Endothelial cell (in vitro differentiated cells): ENCODE results near the gene XAGE2. TPM values are rescaled to one million over a fixed set of nuclear protein-coding genes. Genes with fewer than 3 reads are reported as not detected.

Experiments
- DNase-seq: peaks from one replicate; pipeline ENCODE4 v3.0.0; 2021; ENCODE audit warnings: low spot score
- H3K27ac Mint-ChIP-seq: one replicate; pipeline ENCODE4 v1.8.0; 2021; ENCODE audit warnings: mixed read lengths, inconsistent platforms; ENCODE audit not compliant: unreplicated experiment
- H3K27me3 Mint-ChIP-seq: one replicate; pipeline ENCODE4 v1.8.0; 2021; ENCODE audit warnings: mild to moderate bottlenecking, moderate library complexity, mixed read lengths, inconsistent platforms; ENCODE audit not compliant: unreplicated experiment
- H3K36me3 Mint-ChIP-seq: one replicate; pipeline ENCODE4 v1.8.0; 2021; ENCODE audit warnings: mild to moderate bottlenecking, low read depth, mixed read lengths, inconsistent platforms; ENCODE audit not compliant: unreplicated experiment
- H3K4me1 Mint-ChIP-seq: one replicate; pipeline ENCODE4 v1.8.0; 2021; ENCODE audit warnings: mild to moderate bottlenecking, mixed read lengths, inconsistent platforms; ENCODE audit not compliant: unreplicated experiment
- H3K4me3 Mint-ChIP-seq: one replicate; pipeline ENCODE4 v1.8.0; 2021; ENCODE audit warnings: mild to moderate bottlenecking, mixed read lengths, inconsistent platforms; ENCODE audit not compliant: unreplicated experiment
- H3K9me3 Mint-ChIP-seq: one replicate; pipeline ENCODE4 v1.8.0; 2021; ENCODE audit warnings: mixed read lengths, inconsistent platforms; ENCODE audit not compliant: unreplicated experiment
- CTCF ChIP-seq: fragments of 200-600 bp; sonication (generic); IDR thresholded peaks from one replicate; pipeline ENCODE4 v1.5.0; 2021; ENCODE audit warnings: antibody characterized with exemption; ENCODE audit not compliant: unreplicated experiment
- total RNA-seq: library from RNA; stranded (reverse); fragmentation: NEBNext Ultra II Directional; extraction: Animal tissue kit (Norgen Biotek cat#: 25700); gene quantifications from one replicate; pipeline ENCODE4 v1.2.1, GENCODE V29; 2021; ENCODE audit not compliant: unreplicated experiment

Gene XAGE2
- total RNA-seq, 1 donor from 2014 or later: not detected

GRCh38 chrX:52380993-52381392, 12.2 kb downstream of the XAGE2 start:
- no peak for DNase-seq
- no peaks in the 10 kb centered on the region for H3K4me1 Mint-ChIP-seq

GRCh38 chrX:52410439-52411394, 41.9 kb downstream of the XAGE2 start:
- H3K27ac Mint-ChIP-seq: no peak overlapping the region
- peaks cover 3% of the 10 kb centered on the region for H3K27me3 Mint-ChIP-seq
- no peak overlapping the region for H3K4me3 Mint-ChIP-seq
- no peak for DNase-seq
- peaks cover 4% of the 10 kb centered on the region for H3K4me1 Mint-ChIP-seq
- H3K36me3 Mint-ChIP-seq: no peaks in the 10 kb centered on the region
- TF ChIP-seq CTCF: no peak
- no peaks in the 10 kb centered on the region for H3K9me3 Mint-ChIP-seq

More at GRCh38 chrX:52380993-52381392, 12.2 kb downstream of the XAGE2 start:
- Mint-ChIP-seq H3K27me3 (no peaks in the 10 kb centered on the region), H3K9me3 (no peaks in the 10 kb centered on the region), H3K36me3 (no peaks in the 10 kb centered on the region), H3K4me3 (no peak overlapping the region), H3K27ac (no peak overlapping the region)
- no peak for TF ChIP-seq CTCF

- H3K27ac Mint-ChIP-seq: no peak overlapping the region
- H3K36me3 Mint-ChIP-seq: no peaks in the 10 kb centered on the region
- H3K9me3 Mint-ChIP-seq: no peaks in the 10 kb centered on the region
- H3K4me3 Mint-ChIP-seq: no peak overlapping the region
- no peak for DNase-seq
- TF ChIP-seq CTCF: no peak
- peaks cover 4% of the 10 kb centered on the region for H3K4me1 Mint-ChIP-seq
- peaks cover 6% of the 10 kb centered on the region for H3K27me3 Mint-ChIP-seq
Measured at GRCh38 chrX:52415304-52415703, 46.5 kb downstream of the XAGE2 start.

GRCh38 chrX:52416816-52417215, 48.0 kb downstream of the XAGE2 start:
- peaks cover 3% of the 10 kb centered on the region for H3K27me3 Mint-ChIP-seq
- no peaks in the 10 kb centered on the region for H3K9me3 Mint-ChIP-seq
- no peaks in the 10 kb centered on the region for H3K36me3 Mint-ChIP-seq
- no peak overlapping the region for H3K4me3 Mint-ChIP-seq
- no peak overlapping the region for H3K27ac Mint-ChIP-seq
- no peak for DNase-seq
- no peak for TF ChIP-seq CTCF
- H3K4me1 Mint-ChIP-seq: peaks cover 4% of the 10 kb centered on the region

GRCh38 chrX:52420824-52421443, 52.1 kb downstream of the XAGE2 start:
- no peaks in the 10 kb centered on the region for H3K9me3 Mint-ChIP-seq
- H3K36me3 Mint-ChIP-seq: no peaks in the 10 kb centered on the region
- TF ChIP-seq CTCF: no peak
- no peak for DNase-seq
- no peak overlapping the region for H3K27ac Mint-ChIP-seq
- no peaks in the 10 kb centered on the region for H3K4me1 Mint-ChIP-seq
- H3K27me3 Mint-ChIP-seq: peaks cover 3% of the 10 kb centered on the region
- no peak overlapping the region for H3K4me3 Mint-ChIP-seq
